Measurements from ENCODE around the gene CLDN6. TPM values are rescaled to one million over a fixed set of nuclear protein-coding genes. Genes with fewer than 3 reads are reported as not detected.

Gene CLDN6
- total RNA-seq, 2 experiments from 2014 or later, result not detected

GRCh38 chr16:3049921-3050481 is 32.0 kb upstream of the CLDN6 start:
- ChIA-PET POLR2A (interaction anchor here (1.0 to 8.7 kb wide), 11 partner anchors 9 to 85 kb away, joined by 3 to 72 read pairs (median 9); partner anchors contain the start of genes IL32, PKMYT1, TNFRSF12A and ZNF213), CTCF (interaction anchor here (2.1 to 5.8 kb wide), 2 partner anchors 18 to 21 kb away, joined by 15 to 38 read pairs; no protein-coding TSS in a partner anchor)
- Mint-ChIP-seq H3K27ac (peak overlapping the region; percentile 77), H3K9me3 (no peaks in the 10 kb centered on the region), H3K36me3 (ENCODE audit: low read depth) (peaks cover 66% of the 10 kb centered on the region), H3K4me1 (peaks cover 77% of the 10 kb centered on the region), H3K27me3 (peaks cover 6% of the 10 kb centered on the region), H3K4me3 (peak overlapping the region; percentile 57)
- DNase-seq, result no peak

DNA sequence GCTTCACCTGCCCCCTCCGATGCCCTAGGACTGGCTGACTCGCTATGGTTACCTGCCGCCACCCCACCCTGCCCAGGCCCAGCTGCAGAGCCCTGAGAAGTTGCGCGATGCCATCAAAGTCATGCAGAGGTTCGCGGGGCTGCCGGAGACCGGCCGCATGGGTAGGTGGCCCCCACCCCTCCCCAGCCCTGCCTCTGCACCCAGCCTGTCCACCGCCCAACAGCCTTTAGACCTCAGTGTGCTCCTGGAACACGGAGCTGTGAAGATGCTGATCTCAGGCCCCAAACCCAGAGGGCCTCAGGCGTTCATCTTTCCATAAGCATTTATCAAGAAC is 29.4 kb upstream of the CLDN6 start:
- Mint-ChIP-seq H3K27ac (peak overlapping the region; percentile 87), H3K27me3 (peaks cover 21% of the 10 kb centered on the region), H3K36me3 (ENCODE audit: low read depth) (peaks cover 52% of the 10 kb centered on the region), H3K4me1 (peaks cover 71% of the 10 kb centered on the region), H3K4me3 (peak overlapping the region; percentile 85), H3K9me3 (no peaks in the 10 kb centered on the region)
- CTCF ChIA-PET, result interaction anchor here (0.8 to 5.8 kb wide), 9 partner anchors 11 to 88 kb away, joined by 3 to 38 read pairs (median 6); partner anchors contain the start of genes BICDL2 and ZNF213
- peak; percentile 37 for DNase-seq
- POLR2A ChIA-PET, result interaction anchor here (0.6 to 8.7 kb wide), 14 partner anchors 9 to 217 kb away, joined by 3 to 72 read pairs (median 8); partner anchors contain the start of genes HCFC1R1, IL32, PKMYT1 and THOC6

DNA sequence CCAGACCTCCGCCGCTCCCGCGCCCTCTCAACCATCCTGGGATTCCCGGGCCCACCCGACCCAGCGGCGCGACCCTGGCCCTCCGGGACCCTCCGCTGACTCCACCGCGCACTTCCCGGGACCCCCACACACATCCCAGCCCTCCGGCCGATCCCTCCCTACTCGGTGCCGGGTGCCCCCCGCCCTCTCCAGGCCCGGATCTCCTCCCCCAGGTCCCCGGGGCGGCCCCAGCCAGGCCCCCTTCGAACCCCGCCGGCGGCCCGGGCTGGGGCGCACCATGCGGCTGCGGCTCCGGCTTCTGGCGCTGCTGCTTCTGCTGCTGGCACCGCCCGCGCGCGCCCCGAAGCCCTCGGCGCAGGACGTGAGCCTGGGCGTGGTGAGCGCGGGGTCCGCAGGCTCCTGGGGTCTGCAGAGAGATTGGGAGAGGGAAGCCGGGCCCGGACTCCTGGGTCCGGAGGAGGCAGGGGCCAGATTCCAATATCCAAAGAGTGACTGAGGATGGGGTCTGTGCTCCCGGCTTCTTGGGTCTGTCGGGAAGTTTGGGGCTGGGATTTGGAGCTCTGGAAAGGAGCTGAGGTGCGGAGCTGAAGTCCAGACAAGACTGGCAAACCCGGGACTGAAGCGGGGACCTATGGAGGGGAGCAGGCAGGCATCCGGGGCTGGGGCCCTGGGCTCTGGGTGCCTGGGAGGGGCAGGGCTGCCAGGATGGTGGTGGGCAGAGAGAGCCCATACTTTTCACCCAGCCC is 28.8 kb upstream of the CLDN6 start:
- peaks cover 66% of the 10 kb centered on the region for H3K4me1 Mint-ChIP-seq
- H3K9me3 Mint-ChIP-seq, result no peaks in the 10 kb centered on the region
- peak overlapping the region; percentile 87 for H3K27ac Mint-ChIP-seq
- ChIA-PET POLR2A (interaction anchor here (0.6 to 8.7 kb wide), 11 partner anchors 9 to 111 kb away, joined by 3 to 72 read pairs (median 9); partner anchors contain the start of genes HCFC1R1, IL32, PKMYT1 and THOC6), CTCF (interaction anchor here (0.8 to 5.8 kb wide), 5 partner anchors 12 to 88 kb away, joined by 3 to 38 read pairs (median 5); partner anchors contain the start of gene ZNF213)
- peaks cover 47% of the 10 kb centered on the region for H3K36me3 Mint-ChIP-seq (ENCODE audit: low read depth)
- DNase-seq, result peak; percentile 48
- peak overlapping the region; percentile 85 for H3K4me3 Mint-ChIP-seq
- peaks cover 21% of the 10 kb centered on the region for H3K27me3 Mint-ChIP-seq

GRCh38 chr16:3045758-3046640 is 28.0 kb upstream of the CLDN6 start, which contains the start of gene MMP25:
Gene MMP25, plus strand, starts transcription at chr16:3046561. Its CDS starts 357 bp downstream, at chr16:3046918.
- peak within 1 kb of the TSS; percentile 85 for H3K4me3 Mint-ChIP-seq
- CTCF ChIA-PET, result interaction anchor here (1.0 to 2.6 kb wide), 6 partner anchors 12 to 82 kb away, joined by 3 to 15 read pairs (median 11); no protein-coding TSS in a partner anchor
- no peaks in the 10 kb centered on the region for H3K9me3 Mint-ChIP-seq
- H3K27ac Mint-ChIP-seq, result peak within 1 kb of the TSS; percentile 87
- H3K36me3 Mint-ChIP-seq (ENCODE audit: low read depth), result peaks cover 40% of the 10 kb centered on the region
- peaks cover 57% of the 10 kb centered on the region for H3K4me1 Mint-ChIP-seq
- POLR2A ChIA-PET, result interaction anchor here (1.0 to 8.7 kb wide), 5 partner anchors 11 to 84 kb away, joined by 4 to 65 read pairs (median 39); partner anchors contain the start of gene IL32
- DNase-seq, result peak; percentile 44
- H3K27me3 Mint-ChIP-seq, result peaks cover 23% of the 10 kb centered on the region

GRCh38 chr16:3044708-3045107 is 26.7 kb upstream of the CLDN6 start:
- Mint-ChIP-seq H3K27ac (peak overlapping the region; percentile 57), H3K4me3 (peak overlapping the region; percentile 85), H3K27me3 (peaks cover 27% of the 10 kb centered on the region), H3K9me3 (no peaks in the 10 kb centered on the region), H3K4me1 (peaks cover 46% of the 10 kb centered on the region), H3K36me3 (ENCODE audit: low read depth) (peaks cover 29% of the 10 kb centered on the region)
- CTCF ChIA-PET, result interaction anchor here (1.0 to 2.6 kb wide), 6 partner anchors 11 to 83 kb away, joined by 4 to 15 read pairs (median 11); no protein-coding TSS in a partner anchor
- POLR2A ChIA-PET, result interaction anchor here (0.6 to 8.7 kb wide), 8 partner anchors 12 to 472 kb away, joined by 3 to 65 read pairs (median 20); partner anchors contain the start of gene IL32
- no peak for DNase-seq

- ChIA-PET POLR2A (interaction anchor here (0.7 to 5.2 kb wide), 5 partner anchors 11 to 33 kb away, joined by 3 to 58 read pairs (median 3); partner anchors contain the start of gene IL32), CTCF (interaction anchor here (0.8 to 3.2 kb wide), 6 partner anchors 10 to 89 kb away, joined by 3 to 40 read pairs (median 6); no protein-coding TSS in a partner anchor)
- H3K9me3 Mint-ChIP-seq, result no peaks in the 10 kb centered on the region
- DNase-seq, result no peak
- peaks cover 28% of the 10 kb centered on the region for H3K4me1 Mint-ChIP-seq
- peaks cover 11% of the 10 kb centered on the region for H3K36me3 Mint-ChIP-seq (ENCODE audit: low read depth)
- H3K4me3 Mint-ChIP-seq, result no peak overlapping the region
- peaks cover 48% of the 10 kb centered on the region for H3K27me3 Mint-ChIP-seq
- no peak overlapping the region for H3K27ac Mint-ChIP-seq
Observed at GRCh38 chr16:3042376-3042775, 24.4 kb upstream of the CLDN6 start.

GRCh38 chr16:3038896-3039295 is 20.9 kb upstream of the CLDN6 start:
- peaks cover 52% of the 10 kb centered on the region for H3K27me3 Mint-ChIP-seq
- no peaks in the 10 kb centered on the region for H3K36me3 Mint-ChIP-seq (ENCODE audit: low read depth)
- ChIA-PET POLR2A (interaction anchor here (0.8 to 2.4 kb wide), 7 partner anchors 10 to 20 kb away, joined by 3 to 9 read pairs (median 5); partner anchors contain the start of genes HCFC1R1 and TNFRSF12A), CTCF (interaction anchor here (0.7 to 3.6 kb wide), 5 partner anchors 9 to 130 kb away, joined by 3 to 20 read pairs (median 3); no protein-coding TSS in a partner anchor)
- peaks cover 18% of the 10 kb centered on the region for H3K4me1 Mint-ChIP-seq
- no peaks in the 10 kb centered on the region for H3K9me3 Mint-ChIP-seq
- DNase-seq, result no peak
- no peak overlapping the region for H3K4me3 Mint-ChIP-seq
- no peak overlapping the region for H3K27ac Mint-ChIP-seq

DNA sequence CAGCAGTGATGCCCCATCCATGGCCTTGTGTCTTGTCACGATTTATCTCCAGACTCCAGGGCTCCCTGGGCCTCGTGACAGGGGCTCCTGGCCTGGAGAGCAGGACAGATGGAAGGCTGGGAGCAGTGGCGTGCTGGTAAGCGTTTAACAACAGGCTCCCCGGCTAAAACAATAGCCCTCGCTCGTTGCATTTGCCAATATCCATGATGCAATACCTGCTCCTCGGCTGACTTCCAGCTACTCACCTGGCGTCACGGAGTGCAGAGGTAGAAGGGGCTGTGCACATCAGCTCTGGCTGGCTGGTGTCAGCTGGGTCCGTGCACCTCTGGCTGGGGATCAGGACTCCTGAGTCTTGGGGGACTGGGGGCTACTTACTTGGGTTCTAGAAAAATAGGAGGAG is 20.3 kb upstream of the CLDN6 start:
- POLR2A ChIA-PET, result interaction anchor here (1.2 to 2.4 kb wide), 5 partner anchors 9 to 18 kb away, joined by 4 to 9 read pairs (median 5); partner anchors contain the start of genes HCFC1R1 and TNFRSF12A
- peaks cover 54% of the 10 kb centered on the region for H3K27me3 Mint-ChIP-seq
- H3K4me1 Mint-ChIP-seq, result peaks cover 15% of the 10 kb centered on the region

GRCh38 chr16:3036726-3037315 is 18.8 kb upstream of the CLDN6 start, which contains the start of gene BICDL2:
Gene BICDL2, minus strand, starts transcription at chr16:3036944. Its CDS starts 1,448 bp downstream, at chr16:3035496.
- POLR2A ChIA-PET, result interaction anchor here (0.6 to 9.3 kb wide), 2 partner anchors 12 to 93 kb away, joined by 3 to 72 read pairs; no protein-coding TSS in a partner anchor
- CTCF ChIA-PET, result interaction anchor here (0.9 to 3.6 kb wide), 3 partner anchors 9 to 80 kb away, joined by 3 to 20 read pairs (median 4); no protein-coding TSS in a partner anchor
- H3K27me3 Mint-ChIP-seq, result peaks cover 68% of the 10 kb centered on the region

More for the DNA sequence above, 20.3 kb upstream of the CLDN6 start:
- no peaks in the 10 kb centered on the region for H3K36me3 Mint-ChIP-seq (ENCODE audit: low read depth)
- no peak for DNase-seq
- H3K4me3 Mint-ChIP-seq, result no peak overlapping the region
- no peaks in the 10 kb centered on the region for H3K9me3 Mint-ChIP-seq
- CTCF ChIA-PET, result interaction anchor here (0.6 to 3.6 kb wide), 6 partner anchors 10 to 130 kb away, joined by 3 to 20 read pairs (median 3); no protein-coding TSS in a partner anchor
- no peak overlapping the region for H3K27ac Mint-ChIP-seq

GRCh38 chr16:3035972-3036725 is 18.2 kb upstream of the CLDN6 start:
- no peaks in the 10 kb centered on the region for H3K36me3 Mint-ChIP-seq (ENCODE audit: low read depth)
- POLR2A ChIA-PET, result interaction anchor here (1.3 to 9.3 kb wide), 3 partner anchors 8 to 23 kb away, joined by 6 to 72 read pairs (median 58); partner anchors contain the start of gene MMP25

More at GRCh38 chr16:3036726-3037315, 18.8 kb upstream of the CLDN6 start, which contains the start of gene BICDL2:
- Mint-ChIP-seq H3K4me1 (peaks cover 22% of the 10 kb centered on the region), H3K9me3 (no peaks in the 10 kb centered on the region), H3K36me3 (ENCODE audit: low read depth) (no peaks in the 10 kb centered on the region), H3K27ac (no peak within 1 kb of the TSS), H3K4me3 (no peak within 1 kb of the TSS)
- no peak for DNase-seq

More at GRCh38 chr16:3035972-3036725, 18.2 kb upstream of the CLDN6 start:
- Mint-ChIP-seq H3K9me3 (no peaks in the 10 kb centered on the region), H3K4me3 (no peak overlapping the region), H3K4me1 (peaks cover 24% of the 10 kb centered on the region), H3K27me3 (peaks cover 68% of the 10 kb centered on the region), H3K27ac (no peak overlapping the region)
- no peak for DNase-seq
- CTCF ChIA-PET, result interaction anchor here (0.9 to 10.4 kb wide), 6 partner anchors 8 to 94 kb away, joined by 3 to 209 read pairs (median 12); partner anchors contain the start of gene ZNF213
